A549 (cell line): ENCODE results near the gene LMAN1. TPM values are rescaled to one million over a fixed set of nuclear protein-coding genes. Genes with fewer than 3 reads are reported as not detected.

Experiments used
- ATAC-seq, 2 experiments: fragments of 200-7000 bp in 1 of 2; fragments of >200 bp in 1 of 2; cut with Nextera tagmentation in 1 of 2; cut with Tn5 transposase in 1 of 2; 3 replicates each; pipeline versions ENCODE4 v1.8.0 to v1.9.1; 2018 to 2020; ENCODE audit warnings: mild to moderate bottlenecking in 1 of 2, moderate library complexity in 1 of 2
- CTCF ChIA-PET: fragments of 300-600 bp; sonication (Branson Sonifier 250); formaldehyde crosslinking; extraction: SDS; loops from one replicate; lab custom pipeline; 2021; ENCODE audit warnings: antibody characterized with exemption, inconsistent platforms; lab: Yijun Ruan, JAX
- POLR2A ChIA-PET: fragments of 350-600 bp; formaldehyde crosslinking; extraction: SDS; loops from one replicate; lab custom pipeline; 2021; ENCODE audit warnings: antibody characterized with exemption, inconsistent platforms; lab: Yijun Ruan, JAX
- DNase-seq, 2 experiments: peaks; one replicate each; pipeline versions ENCODE4 v3.0.0 to v3.0.0-alpha.2; 2011 to 2016; ENCODE audit warnings: low read depth in 1 of 2, low spot score in 1 of 2
- FAIRE-seq: peaks from 2 replicates; lab custom pipeline; 2011; peaks lifted over from hg19 to GRCh38; lab: Jason Lieb, UNC
- H3K27ac ChIP-seq, 2 experiments: fragments of >200 bp; sonication (Bioruptor Twin); formaldehyde crosslinking; 3 replicates each; pipeline ENCODE4 v1.5.1; 2016 to 2017
- H3K4me1 ChIP-seq: fragments of >200 bp; sonication (Bioruptor Twin); formaldehyde crosslinking; 3 replicates; pipeline ENCODE4 v1.6.1; 2016
- H3K4me2 ChIP-seq: fragments of >200 bp; sonication (Bioruptor Twin); formaldehyde crosslinking; 3 replicates; pipeline ENCODE4 v1.6.1; 2016
- H3K4me3 ChIP-seq: fragments of >200 bp; sonication (Bioruptor Twin); formaldehyde crosslinking; 3 replicates; pipeline ENCODE4 v1.5.1; 2016
- H3K9me3 ChIP-seq: fragments of >200 bp; sonication (Bioruptor Twin); formaldehyde crosslinking; 3 replicates; pipeline ENCODE4 v1.6.1; 2016
- CBX2 ChIP-seq: fragments of 200-600 bp; sonication (generic); IDR thresholded peaks from 2 replicates; pipeline ENCODE4 v1.6.1; 2016; ENCODE audit warnings: low read depth, mild to moderate bottlenecking, borderline replicate concordance
- CTCF ChIP-seq: fragments of >200 bp; sonication (Bioruptor Twin); formaldehyde crosslinking; IDR thresholded peaks from 3 replicates; pipeline ENCODE4 v1.5.1; 2016
- EP300 ChIP-seq, 2 experiments: fragments of >200 bp; sonication (Bioruptor Twin); formaldehyde crosslinking; IDR thresholded peaks; 2 replicates in 1 of 2; 3 replicates in 1 of 2; pipeline ENCODE4 v1.6.1; 2016 to 2017
- HMGXB4 ChIP-seq: fragments of 250-450 bp; sonication (Bioruptor Pico); IDR thresholded peaks from 2 replicates; pipeline ENCODE4 v1.5.0; 2021; ENCODE audit warnings: mild to moderate bottlenecking, moderate library complexity, borderline replicate concordance
- KDM5A ChIP-seq: fragments of 200-600 bp; sonication (generic); IDR thresholded peaks from 2 replicates; pipeline ENCODE4 v1.6.1; 2016; ENCODE audit warnings: antibody characterized with exemption, mild to moderate bottlenecking
- MAFK ChIP-seq: fragments of 450-650 bp; IDR thresholded peaks from 2 replicates; pipeline ENCODE4 v1.6.1; 2014; ENCODE audit not compliant: partially characterized antibody
- MAZ ChIP-seq: fragments of 150-350 bp; IDR thresholded peaks from 2 replicates; pipeline ENCODE4 v1.6.1; 2014; ENCODE audit warnings: antibody characterized with exemption, low read depth, low read length, borderline replicate concordance
- NPAS2 ChIP-seq: fragments of 250-450 bp; sonication (Bioruptor Pico); IDR thresholded peaks from 2 replicates; pipeline ENCODE4 v1.8.0; 2022; ENCODE audit warnings: mild to moderate bottlenecking, moderate library complexity, borderline replicate concordance
- NR3C1 ChIP-seq: fragments of >200 bp; sonication (Bioruptor Twin); formaldehyde crosslinking; IDR thresholded peaks from 3 replicates; pipeline ENCODE4 v1.6.1; 2017
- PBX3 ChIP-seq: IDR thresholded peaks from 2 replicates; pipeline ENCODE4 v1.6.1; 2012
- PHF8 ChIP-seq: fragments of 200-600 bp; sonication (generic); IDR thresholded peaks from 2 replicates; pipeline ENCODE4 v1.6.1; 2016; ENCODE audit warnings: low read depth, mild to moderate bottlenecking, antibody characterized with exemption, moderate library complexity, borderline replicate concordance
- POLR2AphosphoS2 ChIP-seq: conservative IDR thresholded peaks from 2 replicates; pipeline ENCODE4 v1.6.1; 2012; ENCODE audit warnings: low read length, improper control_type of control experiment, inconsistent platforms
- RAD21 ChIP-seq, 2 experiments: fragments of >200 bp in 1 of 2; sonication (Bioruptor Twin) in 1 of 2; formaldehyde crosslinking in 1 of 2; IDR thresholded peaks in 1 of 2; conservative IDR thresholded peaks in 1 of 2; 2 replicates in 1 of 2; 3 replicates in 1 of 2; pipeline ENCODE4 v1.6.1; 2012 to 2018; ENCODE audit warnings: inconsistent platforms in 1 of 2
- RCOR1 ChIP-seq: fragments of 150-350 bp; IDR thresholded peaks from 2 replicates; pipeline ENCODE4 v1.6.1; 2014; ENCODE audit warnings: antibody characterized with exemption, low read length, low read depth
- REST ChIP-seq: fragments of 200-600 bp; sonication (generic); IDR thresholded peaks from 2 replicates; pipeline ENCODE4 v1.6.1; 2016; ENCODE audit warnings: antibody characterized with exemption, mild to moderate bottlenecking, moderate library complexity
- RNF2 ChIP-seq: fragments of 200-600 bp; sonication (generic); IDR thresholded peaks from 2 replicates; pipeline ENCODE4 v1.6.1; 2016; ENCODE audit warnings: low read depth, mild to moderate bottlenecking, antibody characterized with exemption, moderate library complexity, borderline replicate concordance
- SMC3 ChIP-seq: fragments of >200 bp; sonication (Bioruptor Twin); formaldehyde crosslinking; IDR thresholded peaks from 3 replicates; pipeline ENCODE4 v1.6.1; 2018; ENCODE audit warnings: inconsistent platforms
- SREBF2 ChIP-seq: fragments of 450-650 bp; IDR thresholded peaks from 2 replicates; pipeline ENCODE4 v1.6.1; 2014; ENCODE audit warnings: mild to moderate bottlenecking, moderate library complexity
- TFCP2L1 ChIP-seq: fragments of 250-450 bp; sonication (Bioruptor Pico); IDR thresholded peaks from 2 replicates; pipeline ENCODE4 v1.5.0; 2021; ENCODE audit warnings: mild to moderate bottlenecking
- TP53 ChIP-seq: fragments of 250-450 bp; sonication (Bioruptor Pico); IDR thresholded peaks from 2 replicates; pipeline ENCODE4 v1.5.0; 2021; ENCODE audit warnings: mild to moderate bottlenecking, moderate library complexity
- ZNF302 ChIP-seq: fragments of 250-450 bp; sonication (Bioruptor Pico); IDR thresholded peaks from 2 replicates; pipeline ENCODE4 v1.9.0; 2021; ENCODE audit warnings: inconsistent platforms, mild to moderate bottlenecking, moderate library complexity
- ZSCAN20 ChIP-seq: fragments of 250-450 bp; sonication (Bioruptor Pico); IDR thresholded peaks from 2 replicates; pipeline ENCODE4 v1.8.0; 2022; ENCODE audit warnings: mild to moderate bottlenecking, moderate library complexity
- WGBS: methylation state at CpG from one replicate; pipeline ENCODE4 v1.1.6; 2017; ENCODE audit errors: missing lambda C conversion rate; 5-methylcytosine and 5-hydroxymethylcytosine counted together
- polyA plus RNA-seq, 4 experiments: library from polyadenylated mRNA; depleted of rRNA in 3 of 4; stranded (reverse); fragments of >200 nt; fragmentation: RNase III in 1 of 4; extraction: RNeasy Plus Mini Kit Qiagen cat#74134 plus additional on column Dnase treatment in 1 of 4; gene quantifications; 2 replicates in 3 of 4; 3 replicates in 1 of 4; pipeline ENCODE4 v1.2.3, GENCODE V29; 2011 to 2017

The LMAN1 gene
- polyA plus RNA-seq, 2 of the 4 experiments (the other 2 are of a cell fraction) = 56.2 to 94.0 TPM

GRCh38 chr18:59382383-59382782 is 23.3 kb upstream of the LMAN1 start:
- H3K4me2 ChIP-seq = no peak overlapping the region
- TF ChIP-seq REST (no peak), PHF8 (no peak), MAFK (no peak), SREBF2 (no peak), TP53 (CRISPR knock-in tag) (no peak), ZNF302 (no peak), KDM5A (no peak), SMC3 (no peak), NR3C1 (no peak), CBX2 (no peak), CTCF (no peak), NPAS2 (CRISPR knock-in tag) (no peak), RCOR1 (no peak), TFCP2L1 (CRISPR knock-in tag) (no peak), RNF2 (no peak), MAZ (no peak), HMGXB4 (CRISPR knock-in tag) (no peak), POLR2AphosphoS2 (no peak), RAD21 (conservative IDR thresholded peaks at IDR 0.05 in 1 of 2, IDR thresholded peaks at IDR 0.05 in 1 of 2) (no peak)
- 52% methylated on average over 7 of the region's 7 CpGs for WGBS
- ChIA-PET POLR2A (no interaction called here), CTCF (interaction anchor here (1.2 to 1.7 kb wide), 3 partner anchors 20 to 133 kb away, joined by 3 to 10 read pairs (median 5); no protein-coding TSS in a partner anchor)
- no peaks in the 10 kb centered on the region for H3K9me3 ChIP-seq
- DNase-seq (no peak), FAIRE-seq (no peak), ATAC-seq (no peak)
- no peaks in the 10 kb centered on the region for H3K4me1 ChIP-seq
- H3K27ac ChIP-seq = no peak overlapping the region
- no peak overlapping the region for H3K4me3 ChIP-seq

- Histone ChIP-seq H3K4me3 (no peak overlapping the region), H3K4me1 (no peaks in the 10 kb centered on the region), H3K27ac (no peak overlapping the region), H3K4me2 (no peak overlapping the region)
- POLR2A ChIA-PET = no interaction called here
- ATAC-seq = no peak
- DNase-seq = no peak
- TF ChIP-seq POLR2AphosphoS2 (no peak), ZSCAN20 (CRISPR knock-in tag) (no peak), KDM5A (no peak), EP300 (IDR thresholded peaks at IDR 0.05) (no peak), REST (no peak), PBX3 (no peak)
- TF ChIP-seq, all 56 proteins: peak for 0
- H3K9me3 ChIP-seq = no peaks in the 10 kb centered on the region
- WGBS = 75% methylated on average over 6 of the region's 6 CpGs
- FAIRE-seq = no peak
- CTCF ChIA-PET = interaction anchor here (1.2 to 1.7 kb wide), 3 partner anchors 21 to 132 kb away, joined by 3 to 10 read pairs (median 5); no protein-coding TSS in a partner anchor
These were observed 22.9 kb upstream of the LMAN1 start for GRCh38 chr18:59381949-59382348.
